Measurements from ENCODE around the gene TVP23B. TPM values are rescaled to one million over a fixed set of nuclear protein-coding genes. Genes with fewer than 3 reads are reported as not detected.
A peak's percentile ranks its signal among the peaks of the same experiment; 100 is the strongest.
"Not testable (repeated sequence)": the region's sequence is repeated elsewhere in the genome, so short reads cannot be mapped to it uniquely, and the experiment has no call there.

TVP23B gene
- total and polyA plus RNA-seq, 2 of the 13 experiments (the other 11 are each of a cell fraction or from before 2014, with no cell fraction given), result 45.1 to 66.5 TPM

GRCh38 chr17:18780991-18781718 is at the start of gene TVP23B (continued):
- TF ChIP-seq MYC (CRISPR knock-in tag; IDR thresholded peaks at IDR 0.05; ENCODE audit: borderline replicate concordance) (peak; percentile 77), BORCS8-MEF2B (CRISPR knock-in tag; IDR thresholded peaks at IDR 0.05) (0 out of 2 replicates have a peak, but pooled peaks have one; percentile 29), HOXA3 (CRISPR knock-in tag; IDR thresholded peaks at IDR 0.05) (peak; percentile 98), PHF20 (CRISPR knock-in tag; IDR thresholded peaks at IDR 0.05) (peak; percentile 89), ZNF639 (CRISPR knock-in tag; conservative IDR thresholded peaks at IDR 0.05) (peak; percentile 65; the same call in 1 of the 2 replicates), KAT8 (CRISPR knock-in tag; IDR thresholded peaks at IDR 0.05) (peak; percentile 95), ELF4 (CRISPR knock-in tag; IDR thresholded peaks at IDR 0.05; ENCODE audit: borderline replicate concordance) (0 out of 2 replicates have a peak, but pooled peaks have one; percentile 23)

DNA sequence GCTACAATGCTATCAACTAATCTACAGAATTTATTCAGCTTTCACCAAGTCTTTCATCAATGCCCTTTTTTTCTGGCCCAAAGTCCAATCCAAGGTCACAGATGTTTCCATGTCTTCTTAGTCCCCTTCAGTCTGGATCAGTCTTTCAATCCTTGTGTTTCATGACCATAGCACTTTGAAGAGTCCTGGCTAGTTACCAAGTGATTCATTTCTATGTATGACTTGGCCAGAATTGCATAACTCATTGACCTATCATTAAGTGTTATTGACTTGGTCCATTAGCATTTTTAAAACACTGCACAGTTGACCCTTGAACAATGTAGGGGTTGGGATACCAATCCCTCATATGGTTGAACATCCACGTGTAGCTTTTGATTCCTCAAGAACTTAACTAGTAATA is 48.5 kb upstream of the TVP23B start:
- H3K9me3 ChIP-seq (ENCODE audit: low read length); H3K4me1 ChIP-seq (ENCODE audit: insufficient read depth, low read length); intact Hi-C loops (cut with micrococcal nuclease; ENCODE audit: unreplicated experiment); H3K4me3 ChIP-seq (replicated peaks in 1 of 3; ENCODE audit: insufficient read depth in 1 of 3, low read depth in 2 of 3, low read length in 3 of 3); DNase-seq (ENCODE audit: low spot score); H3K4me2 ChIP-seq (ENCODE audit: low read depth, low read length); POLR2A ChIA-PET; H4K20me1 ChIP-seq (ENCODE audit: insufficient read depth, low read length); ATAC-seq; BruUV-seq (replicated peaks); in situ Hi-C loops (cut with HindIII; ENCODE audit: extremely low pct_ligation_motif_present, low pct_unique_long_range_greater_than_20kb); H2AFZ ChIP-seq (ENCODE audit: low read length); H3K79me2 ChIP-seq (ENCODE audit: insufficient read depth, low read length); H3K36me3 ChIP-seq (replicated peaks in 1 of 2; ENCODE audit: control insufficient read depth in 1 of 2, insufficient read depth in 2 of 2, low read length in 2 of 2); H3K9ac ChIP-seq (ENCODE audit: insufficient read depth, low read depth, low read length); CTCF ChIA-PET (ENCODE audit: low intra/inter-chr PET ratio, low total read pairs); H3K27me3 ChIP-seq (ENCODE audit: control insufficient read depth in 1 of 2, insufficient read depth in 2 of 2, low read length in 2 of 2); H3K27ac ChIP-seq (ENCODE audit: extremely low read length, insufficient read depth, low read length): not testable (repeated sequence)
- peak; percentile 18 for FAIRE-seq
- WGBS (ENCODE audit: low lambda C conversion rate), result 80% methylated on average over 1 of the region's 1 CpG

GRCh38 chr17:18733350-18733749 is 47.6 kb upstream of the TVP23B start:
- POLR2A ChIA-PET; H3K4me1 ChIP-seq (ENCODE audit: insufficient read depth, low read length); H2AFZ ChIP-seq (ENCODE audit: low read length); DNase-seq (ENCODE audit: low spot score); H3K36me3 ChIP-seq (replicated peaks in 1 of 2; ENCODE audit: control insufficient read depth in 1 of 2, insufficient read depth in 2 of 2, low read length in 2 of 2); in situ Hi-C loops (cut with HindIII; ENCODE audit: extremely low pct_ligation_motif_present, low pct_unique_long_range_greater_than_20kb); H4K20me1 ChIP-seq (ENCODE audit: insufficient read depth, low read length); CTCF ChIA-PET (ENCODE audit: low intra/inter-chr PET ratio, low total read pairs); H3K4me2 ChIP-seq (ENCODE audit: low read depth, low read length); intact Hi-C loops (cut with micrococcal nuclease; ENCODE audit: unreplicated experiment); BruUV-seq (replicated peaks); ATAC-seq; H3K27me3 ChIP-seq (ENCODE audit: control insufficient read depth in 1 of 2, insufficient read depth in 2 of 2, low read length in 2 of 2); H3K4me3 ChIP-seq (replicated peaks in 1 of 3; ENCODE audit: insufficient read depth in 1 of 3, low read depth in 2 of 3, low read length in 3 of 3); H3K27ac ChIP-seq (ENCODE audit: extremely low read length, insufficient read depth, low read length); FAIRE-seq; H3K79me2 ChIP-seq (ENCODE audit: insufficient read depth, low read length); H3K9me3 ChIP-seq (ENCODE audit: low read length); H3K9ac ChIP-seq (ENCODE audit: insufficient read depth, low read depth, low read length): not testable (repeated sequence)
- 92% methylated on average over 4 of the region's 4 CpGs for WGBS (ENCODE audit: low lambda C conversion rate)

- H3K4me2 ChIP-seq (ENCODE audit: low read depth, low read length); H3K27me3 ChIP-seq (ENCODE audit: control insufficient read depth in 1 of 2, insufficient read depth in 2 of 2, low read length in 2 of 2); H4K20me1 ChIP-seq (ENCODE audit: insufficient read depth, low read length); H3K27ac ChIP-seq (ENCODE audit: extremely low read length, insufficient read depth, low read length); CTCF ChIA-PET (ENCODE audit: low intra/inter-chr PET ratio, low total read pairs); ATAC-seq; in situ Hi-C loops (cut with HindIII; ENCODE audit: extremely low pct_ligation_motif_present, low pct_unique_long_range_greater_than_20kb); BruUV-seq (replicated peaks); intact Hi-C loops (cut with micrococcal nuclease; ENCODE audit: unreplicated experiment); H3K4me1 ChIP-seq (ENCODE audit: insufficient read depth, low read length); H3K79me2 ChIP-seq (ENCODE audit: insufficient read depth, low read length); FAIRE-seq; POLR2A ChIA-PET; H2AFZ ChIP-seq (ENCODE audit: low read length); DNase-seq (ENCODE audit: low spot score); H3K9me3 ChIP-seq (ENCODE audit: low read length); H3K36me3 ChIP-seq (replicated peaks in 1 of 2; ENCODE audit: control insufficient read depth in 1 of 2, insufficient read depth in 2 of 2, low read length in 2 of 2); H3K9ac ChIP-seq (ENCODE audit: insufficient read depth, low read depth, low read length); H3K4me3 ChIP-seq (replicated peaks in 1 of 3; ENCODE audit: insufficient read depth in 1 of 3, low read depth in 2 of 3, low read length in 3 of 3): not testable (repeated sequence)
- 76% methylated on average over 7 of the region's 7 CpGs for WGBS (ENCODE audit: low lambda C conversion rate)
These were observed 41.2 kb upstream of the TVP23B start for GRCh38 chr17:18739616-18740391.
